Measurements from ENCODE around the gene PROC. TPM values are rescaled to one million over a fixed set of nuclear protein-coding genes. Genes with fewer than 3 reads are reported as not detected.

Gene PROC
- total RNA-seq, 1 donor from 2014 or later = not detected

GRCh38 chr2:127455566-127456493, 37.6 kb downstream of the PROC start:
- DNase-seq (ENCODE audit: low spot score) = no peak

GRCh38 chr2:127456960-127457359, 38.7 kb downstream of the PROC start:
- no peak for DNase-seq (ENCODE audit: low spot score)

GRCh38 chr2:127462461-127462860, 44.2 kb downstream of the PROC start:
- no peak for DNase-seq (ENCODE audit: low spot score)

- no peak for DNase-seq (ENCODE audit: low spot score)
Observed at GRCh38 chr2:127463155-127463991, 45.1 kb downstream of the PROC start.

GRCh38 chr2:127464470-127465257, 46.4 kb downstream of the PROC start:
- no peak for DNase-seq (ENCODE audit: low spot score)

GRCh38 chr2:127465258-127465657, 47.0 kb downstream of the PROC start:
- DNase-seq (ENCODE audit: low spot score) = no peak

GRCh38 chr2:127469051-127469450, 50.8 kb downstream of the PROC start:
- DNase-seq (ENCODE audit: low spot score) = no peak

- no peak for DNase-seq (ENCODE audit: low spot score)
Observed at GRCh38 chr2:127469974-127470373, 51.7 kb downstream of the PROC start.

GRCh38 chr2:127471286-127471988, 53.2 kb downstream of the PROC start:
- DNase-seq (ENCODE audit: low spot score) = no peak

- no peak for DNase-seq (ENCODE audit: low spot score)
Observed at GRCh38 chr2:127472268-127472667, 54.0 kb downstream of the PROC start.

GRCh38 chr2:127475788-127476187, 57.6 kb downstream of the PROC start:
- DNase-seq (ENCODE audit: low spot score) = no peak

Other genes starting within 250 kb of the PROC start
- 0.73 TPM for gene CYP27C1, start 198.1 kb upstream of the PROC start, total RNA-seq
- 44.5 TPM for gene ERCC3, start 124.3 kb upstream of the PROC start, total RNA-seq
- 73.2 TPM for gene MAP3K2, start 30.5 kb upstream of the PROC start, total RNA-seq
- 43.5 TPM for gene IWS1, start 108.1 kb downstream of the PROC start, total RNA-seq
- gene MYO7B, start 117.3 kb downstream of the PROC start, total RNA-seq = 0.78 TPM
- gene GPR17, start 227.7 kb downstream of the PROC start, total RNA-seq = not detected